Fibroblast of skin of left biceps (primary cell): Measurements from ENCODE around the gene RNASE2.
"Not testable (repeated sequence)": the region's sequence is repeated elsewhere in the genome, so short reads cannot be mapped to it uniquely, and the experiment has no call there.

Experiments
- DNase-seq, 2 experiments: peaks; one replicate each; pipeline ENCODE4 v3.0.0-alpha.2; 2013; ENCODE audit warnings: low read depth in 2 of 2

RNASE2 gene

DNA sequence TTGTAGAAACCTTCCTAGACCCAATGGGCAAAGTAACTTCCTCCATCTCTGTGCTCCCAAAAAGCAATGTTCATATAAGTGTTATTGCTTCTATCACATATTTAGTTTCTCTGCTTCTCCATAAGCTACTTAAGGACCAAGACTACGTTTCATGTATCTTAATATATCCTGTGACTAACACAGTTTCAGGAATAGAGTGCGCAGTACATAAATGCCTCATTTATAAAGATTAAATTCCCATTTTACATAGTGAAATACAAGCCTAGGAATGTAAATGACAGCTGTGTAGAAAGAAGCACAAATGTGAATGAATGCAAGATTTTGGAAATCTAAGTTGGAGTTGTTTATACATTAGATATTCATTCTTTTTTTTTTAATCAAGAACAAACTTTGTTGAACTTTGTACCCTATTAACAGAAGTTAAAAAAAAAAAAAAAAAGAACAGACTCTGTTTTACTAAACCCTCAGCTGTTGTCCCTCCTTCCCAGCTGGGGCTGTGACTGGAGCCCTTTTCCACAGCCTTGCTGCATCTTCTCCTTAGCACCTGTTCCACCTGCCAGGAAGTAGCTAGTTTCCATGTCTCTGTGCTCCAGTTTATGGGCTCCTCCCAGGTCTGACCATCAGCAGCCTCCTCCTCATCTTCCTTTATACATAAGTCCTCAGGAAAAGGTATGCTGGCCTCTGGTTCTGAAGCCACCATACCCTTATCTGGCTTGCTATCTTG is 27.5 kb downstream of the RNASE2 start:
- no peak for DNase-seq

DNA sequence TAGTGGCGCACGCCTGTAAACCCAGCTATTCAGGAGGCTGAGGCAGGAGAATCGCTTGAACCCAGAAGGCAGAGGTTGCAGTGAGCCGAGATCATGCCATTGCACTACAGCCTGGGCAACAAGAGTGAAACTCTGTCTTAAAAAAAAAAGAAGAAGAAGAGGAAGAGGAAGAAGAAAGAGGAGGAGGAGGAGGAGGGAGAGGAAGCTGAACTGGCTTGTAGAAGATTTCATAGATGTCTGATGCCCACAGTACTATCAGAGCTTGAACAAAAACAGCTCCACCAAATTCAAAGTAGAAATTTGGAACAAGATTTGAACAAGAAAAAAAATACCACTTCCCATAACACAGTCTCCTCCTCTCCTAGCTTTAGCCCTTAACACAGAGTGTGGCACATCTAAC is 30.4 kb downstream of the RNASE2 start:
- DNase-seq = not testable (repeated sequence)

DNA sequence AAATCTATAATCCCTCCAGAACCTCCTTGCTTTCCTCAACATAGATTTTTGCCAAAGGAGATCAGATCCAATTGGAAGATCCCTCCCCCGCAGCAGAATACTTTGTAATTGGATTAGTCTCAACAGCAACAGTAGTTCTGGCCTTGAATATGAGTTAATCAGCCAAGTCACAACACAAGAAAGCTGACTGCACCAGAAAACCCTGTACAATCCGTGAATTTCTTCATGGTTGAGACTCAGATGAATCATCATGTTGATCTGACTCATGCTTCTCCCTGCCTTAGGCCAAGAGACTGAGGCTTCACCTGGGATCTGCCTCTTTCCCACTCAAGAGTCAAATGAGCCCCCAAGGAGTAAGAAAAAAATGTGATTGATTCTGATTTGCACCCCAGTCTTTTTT is 31.5 kb downstream of the RNASE2 start:
- peak; percentile 81 to 84 for DNase-seq

DNA sequence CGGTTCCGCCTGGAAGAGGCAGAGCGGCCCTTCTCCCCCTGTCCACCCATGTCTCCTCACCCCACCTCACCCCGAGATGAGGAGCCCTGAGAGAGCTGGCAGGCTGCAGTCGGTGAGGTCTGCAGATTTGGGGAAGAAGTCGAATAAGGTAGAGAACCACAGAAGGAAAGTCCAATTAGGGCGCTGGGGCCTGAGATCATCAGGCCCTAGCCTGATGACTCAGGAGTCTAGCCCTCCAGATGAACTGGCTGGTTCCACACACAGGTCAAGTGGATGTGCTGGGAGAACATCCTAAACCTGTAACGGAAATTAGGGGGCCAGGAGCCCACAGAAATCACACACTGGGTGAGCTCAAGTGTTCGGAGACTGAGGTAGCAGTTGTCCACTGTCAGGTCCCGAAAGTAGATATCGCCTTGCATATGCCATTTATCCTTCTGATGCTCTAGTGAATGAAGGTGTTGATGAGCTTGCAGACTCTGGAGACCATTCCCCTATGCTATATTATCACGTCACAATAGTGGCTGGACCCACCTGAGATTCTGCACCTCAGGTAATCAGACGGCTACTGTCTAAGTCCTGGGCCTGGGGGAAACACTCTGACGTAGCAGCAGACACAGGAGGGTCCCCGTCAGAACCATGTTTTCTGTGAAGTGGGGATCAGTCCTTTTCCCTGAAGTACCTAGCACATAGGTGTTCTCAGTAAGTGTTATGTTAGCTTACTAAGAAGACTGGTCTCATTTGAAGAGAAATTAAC is 33.6 kb downstream of the RNASE2 start:
- no peak for DNase-seq

DNA sequence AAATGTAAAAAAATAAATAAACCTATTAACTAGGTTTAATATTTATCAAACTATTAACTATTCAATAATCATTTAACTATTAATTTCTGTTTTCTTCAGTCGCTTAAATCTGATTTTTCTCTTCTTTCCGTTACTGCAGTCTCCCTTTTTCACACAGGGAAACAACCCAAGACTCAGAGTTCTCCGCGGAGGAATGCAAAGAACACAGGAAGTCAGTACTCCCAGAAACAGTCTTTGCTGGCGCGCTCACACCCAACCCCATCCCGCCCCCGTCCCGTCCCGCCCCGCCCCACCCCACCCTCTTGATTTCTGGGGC is 34.1 kb downstream of the RNASE2 start:
- DNase-seq = no peak

DNA sequence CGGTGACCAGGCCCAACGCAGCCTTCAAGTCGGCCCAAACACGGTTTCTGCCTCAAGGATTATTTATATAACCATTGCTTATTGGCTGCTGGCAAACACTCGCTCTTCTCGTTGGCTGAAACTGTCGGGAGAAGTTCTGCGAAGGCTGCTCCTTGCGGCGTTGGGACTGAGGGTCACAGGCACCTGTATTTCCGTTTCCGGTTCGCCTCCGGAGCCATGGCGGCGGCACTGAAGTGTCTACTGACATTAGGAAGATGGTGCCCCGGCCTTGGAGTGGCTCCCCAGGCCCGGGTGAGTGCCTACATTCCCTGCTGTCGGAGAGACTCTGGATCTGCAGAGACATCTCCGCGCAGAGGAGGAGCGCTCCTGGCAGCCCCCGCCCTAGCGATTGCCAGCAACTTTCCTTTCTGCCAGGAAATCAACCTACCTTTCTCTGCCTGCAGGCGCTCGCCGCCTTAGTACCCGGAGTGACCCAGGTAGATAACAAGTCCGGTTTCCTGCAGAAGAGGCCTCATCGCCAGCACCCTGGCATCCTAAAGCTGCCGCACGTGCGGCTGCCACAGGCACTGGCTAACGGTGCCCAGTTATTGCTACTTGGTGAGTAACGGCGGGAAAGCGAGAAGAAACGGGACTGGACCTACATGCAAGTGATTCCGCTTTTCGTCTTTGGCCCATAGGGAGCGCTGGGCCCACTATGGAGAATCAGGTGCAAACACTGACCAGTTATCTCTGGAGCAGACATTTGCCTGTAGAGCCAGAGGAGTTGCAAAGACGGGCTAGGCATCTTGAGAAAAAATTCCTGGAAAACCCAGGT is 34.7 kb downstream of the RNASE2 start, which contains the start of gene METTL17:
METTL17 (plus strand) TSS at position 194 of the 814 bp plus-strand sequence; CDS start at position 217, 23 bp downstream.
- DNase-seq = peak; percentile 93 to 95

GRCh38 chr14:20996521-20996920 is 41.2 kb downstream of the RNASE2 start:
- DNase-seq = no peak

- no peak for DNase-seq
Measured at GRCh38 chr14:20997115-20997514, 41.8 kb downstream of the RNASE2 start.

DNA sequence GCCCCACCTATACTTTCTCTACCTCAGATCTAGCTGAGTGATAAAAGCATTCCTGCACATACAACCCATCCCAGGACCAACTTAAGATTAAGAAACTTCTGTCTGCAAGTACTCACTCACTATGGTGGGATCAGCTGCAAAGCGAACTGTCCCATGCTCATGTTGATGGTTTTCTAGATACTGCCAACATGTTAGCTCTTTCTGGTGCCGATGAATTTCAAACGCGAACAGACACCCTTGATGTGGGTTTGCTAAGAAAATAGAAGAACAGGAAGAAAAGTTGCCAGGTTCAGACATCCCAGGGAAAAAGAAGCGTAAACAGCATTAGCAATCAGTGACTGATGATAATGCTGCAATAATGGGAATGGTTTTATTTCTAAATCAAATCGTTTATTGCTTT is 42.3 kb downstream of the RNASE2 start:
- DNase-seq = no peak

DNA sequence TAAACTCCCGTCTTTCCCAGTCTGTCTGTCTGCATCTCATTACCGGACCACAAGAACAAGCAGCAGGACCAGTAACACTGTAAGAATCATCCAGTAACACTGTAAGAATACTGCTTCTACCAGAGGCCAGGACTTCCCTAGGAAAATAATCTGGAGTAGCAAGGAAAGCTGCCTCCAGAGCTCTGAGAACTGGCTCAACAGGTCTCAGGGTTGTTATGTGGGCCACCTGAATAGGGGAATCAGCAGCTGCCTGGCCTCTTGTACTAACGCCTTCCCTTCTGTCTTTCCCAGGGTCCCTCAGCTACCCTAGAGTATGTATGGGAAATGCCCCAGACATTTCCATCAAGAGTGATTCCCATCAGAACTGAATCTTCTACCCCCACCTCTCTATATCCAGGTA is 42.9 kb downstream of the RNASE2 start:
- no peak for DNase-seq

GRCh38 chr14:20998674-20999366 is 43.5 kb downstream of the RNASE2 start, which contains the start of gene SLC39A2:
Gene SLC39A2, plus strand, starts transcription at chr14:20999293. Its CDS starts 154 bp downstream, at chr14:20999447.
- peak in 1 of 2 experiments; percentile 24 for DNase-seq

DNA sequence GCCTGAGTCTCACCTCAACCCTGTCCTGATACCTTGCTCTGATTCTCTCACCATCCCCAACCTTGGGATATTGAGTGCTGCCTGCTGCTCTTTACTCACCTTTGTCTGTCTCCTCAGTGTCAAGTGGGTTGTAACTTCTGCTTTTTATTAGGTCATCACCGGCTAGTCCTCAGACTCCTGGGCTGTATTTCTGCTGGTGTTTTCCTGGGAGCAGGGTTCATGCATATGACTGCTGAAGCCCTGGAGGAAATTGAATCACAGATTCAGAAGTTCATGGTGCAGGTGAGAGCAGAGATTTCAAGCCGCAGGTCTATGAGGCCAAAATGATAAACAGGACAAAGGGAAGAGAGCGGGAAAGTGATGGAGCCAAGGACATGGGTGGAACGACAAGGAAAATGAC is 44.3 kb downstream of the RNASE2 start:
- DNase-seq = no peak

DNA sequence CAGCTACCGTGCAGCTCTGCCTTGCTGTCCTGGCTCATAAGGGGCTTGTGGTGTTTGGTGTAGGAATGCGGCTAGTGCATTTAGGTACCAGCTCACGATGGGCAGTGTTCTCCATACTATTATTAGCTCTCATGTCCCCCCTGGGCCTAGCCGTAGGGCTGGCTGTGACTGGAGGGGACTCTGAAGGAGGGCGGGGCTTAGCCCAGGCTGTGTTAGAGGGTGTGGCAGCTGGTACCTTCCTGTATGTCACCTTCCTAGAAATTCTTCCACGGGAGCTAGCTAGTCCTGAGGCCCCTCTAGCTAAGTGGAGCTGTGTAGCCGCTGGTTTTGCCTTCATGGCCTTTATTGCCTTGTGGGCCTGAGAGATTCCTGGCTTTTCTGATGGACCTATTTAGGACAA is 45.9 kb downstream of the RNASE2 start:
- no peak for DNase-seq

- no peak for DNase-seq
Measured at GRCh38 chr14:21003788-21004346, 48.6 kb downstream of the RNASE2 start.
